Medulla oblongata (tissue), 1 donor: ENCODE data around the gene PALD1.
A peak's percentile ranks its signal among the peaks of the same experiment; 100 is the strongest.

Experiments
- DNase-seq: peaks from one replicate; pipeline ENCODE4 v3.0.0-alpha.2; 2015; ENCODE audit errors: extremely low spot score

The PALD1 gene

GRCh38 chr10:70478191-70479164, at the start of gene PALD1:
PALD1 (plus strand) TSS chr10:70478767; CDS start chr10:70525952, 47,185 bp downstream.
- peak; percentile 74 for DNase-seq

- DNase-seq, result peak; percentile 70
Observed at GRCh38 chr10:70430493-70431445, 47.8 kb upstream of the PALD1 start.

- peak; percentile 94 for DNase-seq
Observed at GRCh38 chr10:70432101-70432500, 46.5 kb upstream of the PALD1 start.

- no peak for DNase-seq
Observed at GRCh38 chr10:70432561-70433263, 45.9 kb upstream of the PALD1 start.

- DNase-seq, result no peak
Observed at GRCh38 chr10:70433581-70434280, 44.8 kb upstream of the PALD1 start.

- no peak for DNase-seq
Observed at GRCh38 chr10:70435241-70436085, 43.1 kb upstream of the PALD1 start.

GRCh38 chr10:70437721-70438120, 40.8 kb upstream of the PALD1 start:
- DNase-seq, result no peak

- no peak for DNase-seq
Observed at GRCh38 chr10:70440296-70441160, 38.0 kb upstream of the PALD1 start.

GRCh38 chr10:70441161-70441894, 37.2 kb upstream of the PALD1 start, which contains the start of gene NODAL:
NODAL (minus strand) TSS chr10:70441681; CDS start chr10:70441667, 14 bp downstream.
- no peak for DNase-seq

- no peak for DNase-seq
Observed at GRCh38 chr10:70441895-70442309, 36.7 kb upstream of the PALD1 start.

GRCh38 chr10:70442332-70442988, 36.1 kb upstream of the PALD1 start:
- DNase-seq, result no peak

- no peak for DNase-seq
Observed at GRCh38 chr10:70444744-70445143, 33.8 kb upstream of the PALD1 start.

- DNase-seq, result no peak
Observed at GRCh38 chr10:70445718-70446657, 32.6 kb upstream of the PALD1 start.

- DNase-seq, result no peak
Observed at GRCh38 chr10:70448236-70448635, 30.3 kb upstream of the PALD1 start.

- DNase-seq, result no peak
Observed at GRCh38 chr10:70455213-70455630, 23.3 kb upstream of the PALD1 start.

GRCh38 chr10:70456164-70456563, 22.4 kb upstream of the PALD1 start:
- DNase-seq, result no peak
